Measurements from ENCODE around the gene KIF2C. TPM values are rescaled to one million over a fixed set of nuclear protein-coding genes. Genes with fewer than 3 reads are reported as not detected.

Gene KIF2C
- total and polyA plus RNA-seq, 9 of the 15 experiments (the other 6 are each of a cell fraction or from before 2014, with no cell fraction given): 84.9 to 226 (median 169) TPM

DNA sequence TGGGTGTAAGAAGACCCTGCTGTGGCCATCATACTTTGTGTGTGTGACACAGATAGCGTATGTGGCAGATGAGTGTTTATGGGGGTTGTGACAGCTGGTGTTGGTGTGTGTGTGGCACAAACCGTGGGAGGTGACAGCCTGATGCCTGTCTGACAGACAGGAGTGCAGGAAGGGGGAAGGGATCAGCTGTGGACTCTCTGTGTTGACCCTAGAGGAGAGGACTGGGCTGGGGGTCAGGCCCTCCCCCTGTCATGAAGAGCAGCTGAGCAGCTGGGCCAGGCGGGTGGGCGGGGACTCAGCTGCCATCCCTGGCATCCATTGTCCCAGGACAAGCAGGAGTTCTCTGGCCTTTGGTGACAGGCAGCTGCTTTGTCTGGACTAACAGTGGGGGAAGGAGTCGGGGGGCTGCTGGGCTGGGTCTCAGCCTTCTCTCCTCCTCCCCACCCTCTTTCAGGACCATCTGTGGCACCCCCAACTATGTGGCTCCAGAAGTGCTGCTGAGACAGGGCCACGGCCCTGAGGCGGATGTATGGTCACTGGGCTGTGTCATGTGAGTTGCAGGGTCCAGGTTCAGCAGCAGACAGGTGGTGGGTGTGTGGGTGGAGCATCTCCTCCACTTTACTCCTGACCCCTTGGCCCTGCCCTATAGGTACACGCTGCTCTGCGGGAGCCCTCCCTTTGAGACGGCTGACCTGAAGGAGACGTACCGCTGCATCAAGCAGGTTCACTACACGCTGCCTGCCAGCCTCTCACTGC lies 62.8 kb downstream of the KIF2C start (continued):
- TF ChIP-seq MYNN (IDR thresholded peaks at IDR 0.05) (0 out of 2 replicates have a peak, but pooled peaks have one; percentile 11), MYNN (CRISPR knock-in tag; IDR thresholded peaks at IDR 0.05) (no peak), FOXM1 (IDR thresholded peaks at IDR 0.05; ENCODE audit: low read depth) (no peak), FOXM1 (CRISPR knock-in tag; IDR thresholded peaks at IDR 0.05; ENCODE audit: low read depth) (no peak), MCM2 (IDR thresholded peaks at IDR 0.05; ENCODE audit: low read depth) (no peak), ZNF239 (CRISPR knock-in tag; IDR thresholded peaks at IDR 0.05) (no peak), SMC3 (conservative IDR thresholded peaks at IDR 0.05; ENCODE audit: insufficient read depth, low read depth, low read length) (no peak), STAT5A (IDR thresholded peaks at IDR 0.05; ENCODE audit: borderline replicate concordance, low read length) (no peak), BRF1 (IDR thresholded peaks at IDR 0.05; ENCODE audit: borderline replicate concordance, extremely low read depth, insufficient read length) (no peak), THRAP3 (IDR thresholded peaks at IDR 0.05; ENCODE audit: borderline replicate concordance) (0 out of 2 replicates have a peak, but pooled peaks have one; percentile 2)
- TF ChIP-seq, protein P1, sequence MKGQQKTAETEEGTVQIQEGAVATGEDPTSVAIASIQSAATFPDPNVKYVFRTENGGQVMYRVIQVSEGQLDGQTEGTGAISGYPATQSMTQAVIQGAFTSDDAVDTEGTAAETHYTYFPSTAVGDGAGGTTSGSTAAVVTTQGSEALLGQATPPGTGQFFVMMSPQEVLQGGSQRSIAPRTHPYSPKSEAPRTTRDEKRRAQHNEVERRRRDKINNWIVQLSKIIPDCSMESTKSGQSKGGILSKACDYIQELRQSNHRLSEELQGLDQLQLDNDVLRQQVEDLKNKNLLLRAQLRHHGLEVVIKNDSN (CRISPR knock-in tag; IDR thresholded peaks at IDR 0.05): 0 out of 2 replicates have a peak, but pooled peaks have one; percentile 18
- TF ChIP-seq, protein P2, sequence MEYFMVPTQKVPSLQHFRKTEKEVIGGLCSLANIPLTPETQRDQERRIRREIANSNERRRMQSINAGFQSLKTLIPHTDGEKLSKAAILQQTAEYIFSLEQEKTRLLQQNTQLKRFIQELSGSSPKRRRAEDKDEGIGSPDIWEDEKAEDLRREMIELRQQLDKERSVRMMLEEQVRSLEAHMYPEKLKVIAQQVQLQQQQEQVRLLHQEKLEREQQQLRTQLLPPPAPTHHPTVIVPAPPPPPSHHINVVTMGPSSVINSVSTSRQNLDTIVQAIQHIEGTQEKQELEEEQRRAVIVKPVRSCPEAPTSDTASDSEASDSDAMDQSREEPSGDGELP (CRISPR knock-in tag; IDR thresholded peaks at IDR 0.05; ENCODE audit: borderline replicate concordance): peak; percentile 67; the same call in 1 of the 2 replicates
- TF ChIP-seq, protein P3, sequence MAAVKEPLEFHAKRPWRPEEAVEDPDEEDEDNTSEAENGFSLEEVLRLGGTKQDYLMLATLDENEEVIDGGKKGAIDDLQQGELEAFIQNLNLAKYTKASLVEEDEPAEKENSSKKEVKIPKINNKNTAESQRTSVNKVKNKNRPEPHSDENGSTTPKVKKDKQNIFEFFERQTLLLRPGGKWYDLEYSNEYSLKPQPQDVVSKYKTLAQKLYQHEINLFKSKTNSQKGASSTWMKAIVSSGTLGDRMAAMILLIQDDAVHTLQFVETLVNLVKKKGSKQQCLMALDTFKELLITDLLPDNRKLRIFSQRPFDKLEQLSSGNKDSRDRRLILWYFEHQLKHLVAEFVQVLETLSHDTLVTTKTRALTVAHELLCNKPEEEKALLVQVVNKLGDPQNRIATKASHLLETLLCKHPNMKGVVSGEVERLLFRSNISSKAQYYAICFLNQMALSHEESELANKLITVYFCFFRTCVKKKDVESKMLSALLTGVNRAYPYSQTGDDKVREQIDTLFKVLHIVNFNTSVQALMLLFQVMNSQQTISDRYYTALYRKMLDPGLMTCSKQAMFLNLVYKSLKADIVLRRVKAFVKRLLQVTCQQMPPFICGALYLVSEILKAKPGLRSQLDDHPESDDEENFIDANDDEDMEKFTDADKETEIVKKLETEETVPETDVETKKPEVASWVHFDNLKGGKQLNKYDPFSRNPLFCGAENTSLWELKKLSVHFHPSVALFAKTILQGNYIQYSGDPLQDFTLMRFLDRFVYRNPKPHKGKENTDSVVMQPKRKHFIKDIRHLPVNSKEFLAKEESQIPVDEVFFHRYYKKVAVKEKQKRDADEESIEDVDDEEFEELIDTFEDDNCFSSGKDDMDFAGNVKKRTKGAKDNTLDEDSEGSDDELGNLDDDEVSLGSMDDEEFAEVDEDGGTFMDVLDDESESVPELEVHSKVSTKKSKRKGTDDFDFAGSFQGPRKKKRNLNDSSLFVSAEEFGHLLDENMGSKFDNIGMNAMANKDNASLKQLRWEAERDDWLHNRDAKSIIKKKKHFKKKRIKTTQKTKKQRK (IDR thresholded peaks at IDR 0.05; ENCODE audit: borderline replicate concordance, low read depth, low read length): no peak
- TF ChIP-seq, protein P4, sequence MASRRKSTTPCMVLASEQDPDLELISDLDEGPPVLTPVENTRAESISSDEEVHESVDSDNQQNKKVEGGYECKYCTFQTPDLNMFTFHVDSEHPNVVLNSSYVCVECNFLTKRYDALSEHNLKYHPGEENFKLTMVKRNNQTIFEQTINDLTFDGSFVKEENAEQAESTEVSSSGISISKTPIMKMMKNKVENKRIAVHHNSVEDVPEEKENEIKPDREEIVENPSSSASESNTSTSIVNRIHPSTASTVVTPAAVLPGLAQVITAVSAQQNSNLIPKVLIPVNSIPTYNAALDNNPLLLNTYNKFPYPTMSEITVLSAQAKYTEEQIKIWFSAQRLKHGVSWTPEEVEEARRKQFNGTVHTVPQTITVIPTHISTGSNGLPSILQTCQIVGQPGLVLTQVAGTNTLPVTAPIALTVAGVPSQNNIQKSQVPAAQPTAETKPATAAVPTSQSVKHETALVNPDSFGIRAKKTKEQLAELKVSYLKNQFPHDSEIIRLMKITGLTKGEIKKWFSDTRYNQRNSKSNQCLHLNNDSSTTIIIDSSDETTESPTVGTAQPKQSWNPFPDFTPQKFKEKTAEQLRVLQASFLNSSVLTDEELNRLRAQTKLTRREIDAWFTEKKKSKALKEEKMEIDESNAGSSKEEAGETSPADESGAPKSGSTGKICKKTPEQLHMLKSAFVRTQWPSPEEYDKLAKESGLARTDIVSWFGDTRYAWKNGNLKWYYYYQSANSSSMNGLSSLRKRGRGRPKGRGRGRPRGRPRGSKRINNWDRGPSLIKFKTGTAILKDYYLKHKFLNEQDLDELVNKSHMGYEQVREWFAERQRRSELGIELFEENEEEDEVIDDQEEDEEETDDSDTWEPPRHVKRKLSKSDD (conservative IDR thresholded peaks at IDR 0.05; ENCODE audit: low read length): no peak
- TF ChIP-seq, protein P5, sequence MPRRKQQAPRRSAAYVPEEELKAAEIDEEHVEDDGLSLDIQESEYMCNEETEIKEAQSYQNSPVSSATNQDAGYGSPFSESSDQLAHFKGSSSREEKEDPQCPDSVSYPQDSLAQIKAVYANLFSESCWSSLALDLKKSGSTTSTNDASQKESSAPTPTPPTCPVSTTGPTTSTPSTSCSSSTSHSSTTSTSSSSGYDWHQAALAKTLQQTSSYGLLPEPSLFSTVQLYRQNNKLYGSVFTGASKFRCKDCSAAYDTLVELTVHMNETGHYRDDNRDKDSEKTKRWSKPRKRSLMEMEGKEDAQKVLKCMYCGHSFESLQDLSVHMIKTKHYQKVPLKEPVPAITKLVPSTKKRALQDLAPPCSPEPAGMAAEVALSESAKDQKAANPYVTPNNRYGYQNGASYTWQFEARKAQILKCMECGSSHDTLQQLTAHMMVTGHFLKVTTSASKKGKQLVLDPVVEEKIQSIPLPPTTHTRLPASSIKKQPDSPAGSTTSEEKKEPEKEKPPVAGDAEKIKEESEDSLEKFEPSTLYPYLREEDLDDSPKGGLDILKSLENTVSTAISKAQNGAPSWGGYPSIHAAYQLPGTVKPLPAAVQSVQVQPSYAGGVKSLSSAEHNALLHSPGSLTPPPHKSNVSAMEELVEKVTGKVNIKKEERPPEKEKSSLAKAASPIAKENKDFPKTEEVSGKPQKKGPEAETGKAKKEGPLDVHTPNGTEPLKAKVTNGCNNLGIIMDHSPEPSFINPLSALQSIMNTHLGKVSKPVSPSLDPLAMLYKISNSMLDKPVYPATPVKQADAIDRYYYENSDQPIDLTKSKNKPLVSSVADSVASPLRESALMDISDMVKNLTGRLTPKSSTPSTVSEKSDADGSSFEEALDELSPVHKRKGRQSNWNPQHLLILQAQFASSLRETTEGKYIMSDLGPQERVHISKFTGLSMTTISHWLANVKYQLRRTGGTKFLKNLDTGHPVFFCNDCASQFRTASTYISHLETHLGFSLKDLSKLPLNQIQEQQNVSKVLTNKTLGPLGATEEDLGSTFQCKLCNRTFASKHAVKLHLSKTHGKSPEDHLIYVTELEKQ (CRISPR knock-in tag; IDR thresholded peaks at IDR 0.05): no peak

All from K562 (cell line).